Activated T-cell treated with anti-CD3 and anti-CD28 coated beads for 48 hours (primary cell): Measurements from ENCODE around the gene UCHL1.
"Not testable (repeated sequence)": the region's sequence is repeated elsewhere in the genome, so short reads cannot be mapped to it uniquely, and the experiment has no call there.

ENCODE experiments used
- DNase-seq: peaks from one replicate; pipeline ENCODE4 v3.0.0-alpha.2; 2020; ENCODE audit warnings: low read depth

The UCHL1 gene

GRCh38 chr4:41290479-41290878 lies 33.8 kb downstream of the UCHL1 start:
- DNase-seq = no peak

- DNase-seq = no peak
Measured at GRCh38 chr4:41294445-41295062, 37.8 kb downstream of the UCHL1 start.

GRCh38 chr4:41296995-41297394 lies 40.3 kb downstream of the UCHL1 start:
- no peak for DNase-seq

- DNase-seq = no peak
Measured at GRCh38 chr4:41297832-41298231, 41.1 kb downstream of the UCHL1 start.

- no peak for DNase-seq
Measured at GRCh38 chr4:41299486-41299885, 42.8 kb downstream of the UCHL1 start.

GRCh38 chr4:41301137-41301536 lies 44.4 kb downstream of the UCHL1 start:
- DNase-seq = no peak

- no peak for DNase-seq
Measured at GRCh38 chr4:41303372-41304118, 46.8 kb downstream of the UCHL1 start.

GRCh38 chr4:41304221-41304620 lies 47.5 kb downstream of the UCHL1 start:
- no peak for DNase-seq

- DNase-seq = no peak
Measured at GRCh38 chr4:41305476-41305875, 48.7 kb downstream of the UCHL1 start.

GRCh38 chr4:41307638-41308037 lies 50.9 kb downstream of the UCHL1 start:
- no peak for DNase-seq

GRCh38 chr4:41308398-41308797 lies 51.7 kb downstream of the UCHL1 start:
- DNase-seq = no peak

GRCh38 chr4:41315426-41315825 lies 58.7 kb downstream of the UCHL1 start:
- DNase-seq = not testable (repeated sequence)

GRCh38 chr4:41315862-41316261 lies 59.1 kb downstream of the UCHL1 start:
- DNase-seq = no peak
